NCI-H2227 (cell line): Measurements from ENCODE around the gene EPHA3.

Experiments
- DNase-seq: peaks from one replicate; lab custom pipeline; 2025; ENCODE audit not compliant: unreplicated experiment; lab: John Stamatoyannopoulos, UW

Gene EPHA3

DNA sequence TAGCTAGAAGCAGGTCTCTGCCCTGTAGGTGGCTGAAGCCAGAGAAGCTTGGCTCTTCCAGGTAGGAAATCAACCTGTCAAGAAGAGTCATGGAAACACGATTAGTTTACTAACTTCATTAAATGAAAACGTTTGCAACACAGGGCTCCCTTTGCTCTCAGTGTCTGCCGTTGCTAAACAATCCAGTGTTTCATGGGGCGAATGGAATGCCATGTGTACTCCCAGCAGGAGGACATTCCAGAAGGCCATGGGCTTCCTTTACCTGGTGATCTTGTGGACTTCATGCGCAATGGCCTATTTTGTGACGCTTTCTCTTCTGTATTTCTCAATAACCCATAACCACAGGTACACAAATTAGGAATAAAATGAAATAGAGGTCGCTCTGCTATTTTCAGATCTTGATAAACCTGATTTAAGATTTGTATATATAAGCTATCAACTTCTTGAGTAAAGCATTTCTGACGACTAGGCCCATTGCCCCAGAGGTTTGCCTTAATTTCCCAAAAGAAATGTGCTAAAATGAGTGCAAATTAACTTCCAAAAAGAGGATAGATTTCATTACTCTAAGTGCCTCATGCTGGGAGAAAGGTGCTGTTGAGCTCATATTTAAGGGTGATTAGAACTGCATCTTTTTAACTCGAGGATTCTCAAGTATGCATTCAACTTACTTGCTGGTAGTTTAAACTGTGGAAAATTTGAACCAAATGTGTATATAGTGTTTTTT is 171.0 kb downstream of the EPHA3 start:
- DNase-seq, result no peak

DNA sequence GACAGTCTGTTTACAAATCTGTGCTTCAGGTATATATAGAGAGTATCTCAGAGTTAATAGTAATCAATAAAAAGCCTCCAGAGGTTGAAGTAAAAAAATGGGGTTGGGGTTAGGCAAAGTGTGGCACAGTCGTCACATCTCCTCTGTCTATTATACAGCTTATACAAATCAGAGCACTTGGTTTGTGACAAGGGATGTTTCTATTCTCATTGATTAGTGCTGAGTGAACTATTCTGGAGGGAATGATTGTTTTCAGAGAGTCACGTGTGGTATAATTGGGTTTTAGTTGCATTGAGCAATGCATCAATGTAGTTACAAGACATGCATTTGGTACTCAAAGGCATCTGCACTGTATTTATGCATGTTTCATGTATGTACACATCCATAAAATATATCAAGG is 172.9 kb downstream of the EPHA3 start:
- DNase-seq, result no peak

- no peak for DNase-seq
Observed at GRCh38 chr3:89280822-89281365, 173.5 kb downstream of the EPHA3 start.

DNA sequence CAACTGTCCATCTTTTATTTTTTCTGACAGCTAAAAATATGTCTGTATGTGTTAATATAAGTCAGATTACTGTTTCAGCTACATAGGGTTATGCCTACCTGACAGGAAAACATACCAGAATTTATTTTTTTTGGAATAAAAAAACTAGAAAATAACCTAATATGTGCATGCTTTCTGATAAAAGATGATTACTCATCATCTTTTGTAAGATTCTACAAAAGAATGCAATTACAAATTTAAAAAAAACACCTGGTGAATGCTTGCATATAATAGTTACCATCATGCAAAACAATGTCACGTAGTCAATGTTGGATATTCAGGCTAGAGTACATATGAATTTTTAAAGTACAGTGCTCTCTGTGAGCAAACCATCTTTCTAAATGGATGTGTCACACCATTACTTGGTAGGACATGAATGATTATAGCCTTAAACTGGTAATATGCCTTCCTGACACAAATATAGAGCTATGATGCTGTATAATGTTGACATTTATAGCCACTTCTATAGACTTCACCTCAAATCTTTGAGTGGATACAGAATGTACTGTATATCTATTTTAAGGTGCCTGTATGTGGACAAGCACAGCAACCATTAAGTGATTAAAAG is 180.6 kb downstream of the EPHA3 start:
- DNase-seq, result no peak

DNA sequence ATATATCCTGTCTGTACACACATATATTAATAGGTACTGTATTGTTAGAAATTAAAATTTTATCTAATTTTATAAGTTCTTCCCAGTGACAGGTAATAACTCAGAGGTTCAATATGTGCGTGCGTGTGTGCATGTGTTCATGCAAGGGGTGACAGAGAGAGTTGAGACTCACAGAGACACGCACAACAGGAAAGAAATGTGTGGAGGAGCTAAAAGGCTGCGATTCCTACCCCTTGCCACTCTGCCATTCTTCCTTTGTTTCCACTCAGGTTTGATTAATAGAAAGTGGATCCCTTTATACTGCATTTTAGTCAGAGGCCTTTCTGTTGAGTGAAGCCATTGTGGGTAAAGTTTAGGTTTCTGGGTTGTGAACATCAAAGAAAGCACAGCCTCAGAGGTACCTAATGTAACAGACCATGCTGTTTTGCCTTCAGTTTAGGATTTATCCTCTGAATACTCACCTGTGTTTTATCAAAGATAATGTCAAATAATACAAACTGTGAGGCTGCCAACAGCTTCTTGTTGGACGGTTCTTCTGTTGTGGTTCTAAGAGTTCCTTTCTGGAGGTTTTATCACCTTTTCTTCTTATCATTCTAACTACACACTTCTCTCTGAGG is 182.3 kb downstream of the EPHA3 start:
- DNase-seq, result no peak

DNA sequence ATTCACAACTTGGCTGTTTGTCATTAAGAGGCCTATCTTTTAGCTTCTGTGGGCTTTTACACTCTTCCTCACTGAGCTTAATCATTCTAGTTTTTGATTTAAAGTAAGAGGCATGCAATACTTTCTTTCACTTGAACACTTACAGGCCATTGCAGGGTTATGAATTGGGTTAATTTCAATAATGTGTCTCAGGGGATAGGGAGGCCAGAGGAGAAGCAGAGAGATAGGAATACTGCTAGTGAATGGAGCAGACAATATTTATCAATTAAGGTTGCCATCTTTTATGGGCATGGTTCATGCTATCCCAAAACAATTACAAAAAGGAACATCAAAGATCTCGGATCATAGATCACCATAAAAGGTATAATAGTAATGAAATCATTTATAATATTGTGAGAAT is 189.8 kb downstream of the EPHA3 start:
- no peak for DNase-seq

DNA sequence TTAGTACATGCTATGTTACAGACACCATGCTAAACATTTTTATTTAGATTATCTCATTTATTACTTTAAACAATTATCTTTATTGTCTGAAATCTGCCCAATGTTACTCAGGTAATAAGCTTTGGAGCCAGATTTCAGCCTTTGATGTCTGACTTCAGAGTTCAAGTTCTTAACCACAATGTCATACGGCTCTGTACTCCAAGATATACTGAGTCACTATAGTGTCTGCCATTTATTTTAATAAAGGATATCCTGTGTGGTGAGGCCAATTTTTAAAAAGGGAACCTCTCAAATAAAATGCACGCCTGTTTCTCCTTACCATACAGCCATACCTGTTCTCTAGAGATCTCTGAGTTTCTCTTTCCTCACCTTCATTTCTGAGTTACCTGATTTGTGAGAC is 193.1 kb downstream of the EPHA3 start:
- DNase-seq, result no peak

DNA sequence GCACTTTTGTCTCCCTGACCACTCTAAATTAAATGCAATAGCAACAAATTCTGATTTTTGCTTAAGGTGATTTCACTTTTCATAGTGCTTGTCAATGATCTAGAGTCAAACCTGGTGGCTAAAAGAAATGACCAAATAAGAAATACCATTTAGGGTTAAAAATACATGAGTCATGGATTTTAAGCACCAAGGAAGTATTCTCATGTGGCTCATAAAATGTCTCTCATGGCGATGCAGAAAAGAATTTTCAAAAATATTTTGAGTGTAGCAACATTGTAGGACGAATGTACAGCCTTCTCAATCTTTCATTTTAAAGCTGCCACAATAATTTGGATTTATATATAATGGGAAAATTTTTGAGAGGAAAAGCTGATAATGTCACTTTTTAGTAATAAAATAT is 193.6 kb downstream of the EPHA3 start:
- no peak for DNase-seq

- DNase-seq, result no peak
Observed at GRCh38 chr3:89303701-89304100, 196.3 kb downstream of the EPHA3 start.

- DNase-seq, result no peak
Observed at GRCh38 chr3:89306540-89306939, 199.1 kb downstream of the EPHA3 start.

GRCh38 chr3:89311581-89311980 is 204.2 kb downstream of the EPHA3 start:
- DNase-seq, result no peak

DNA sequence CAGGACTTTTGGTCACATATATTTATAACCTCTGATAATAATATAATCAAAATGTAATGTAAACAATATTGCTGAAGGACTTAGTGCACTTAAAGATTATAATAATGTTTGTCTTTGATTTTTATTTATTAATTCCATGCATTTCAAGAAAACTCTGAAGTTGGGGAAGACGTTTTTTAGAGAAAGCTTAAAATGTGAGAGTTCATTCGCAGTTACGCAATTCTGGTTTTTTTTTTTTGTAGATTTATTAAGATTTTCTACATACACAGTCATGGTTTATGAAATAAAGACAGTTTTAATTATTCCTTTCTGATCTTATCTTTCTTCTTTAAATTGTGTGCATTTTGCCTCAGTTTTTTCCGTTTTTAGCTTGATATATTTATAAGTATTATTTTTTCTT is 204.7 kb downstream of the EPHA3 start:
- DNase-seq, result no peak

DNA sequence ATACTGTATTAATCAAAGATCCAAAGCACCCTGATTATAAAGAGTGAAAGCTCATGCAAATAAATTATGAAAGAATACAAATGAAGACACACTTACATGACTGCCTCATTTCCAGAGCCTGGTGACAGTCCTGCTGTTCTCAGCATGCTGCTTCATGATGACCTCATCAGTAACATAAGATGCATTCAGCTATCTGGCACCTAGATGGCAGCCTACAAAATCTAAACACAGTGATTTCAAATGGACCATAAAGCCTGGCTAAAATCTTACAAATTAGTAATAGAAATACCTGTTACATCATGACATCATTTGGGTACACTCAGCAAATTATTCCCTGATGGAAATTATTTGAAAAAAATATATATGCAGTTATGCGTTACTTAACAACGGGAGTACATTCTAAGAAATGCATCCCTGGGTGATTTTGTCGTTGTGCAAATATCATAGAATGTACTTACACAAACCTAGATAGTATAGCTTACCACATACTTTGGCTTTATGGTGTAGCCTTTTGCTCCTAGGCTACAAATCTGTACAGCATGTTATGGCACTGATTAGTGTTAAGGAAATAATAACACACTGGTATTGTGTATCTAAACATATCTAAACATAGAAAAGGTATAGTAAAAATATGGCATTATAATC is 207.2 kb downstream of the EPHA3 start:
- DNase-seq, result no peak

DNA sequence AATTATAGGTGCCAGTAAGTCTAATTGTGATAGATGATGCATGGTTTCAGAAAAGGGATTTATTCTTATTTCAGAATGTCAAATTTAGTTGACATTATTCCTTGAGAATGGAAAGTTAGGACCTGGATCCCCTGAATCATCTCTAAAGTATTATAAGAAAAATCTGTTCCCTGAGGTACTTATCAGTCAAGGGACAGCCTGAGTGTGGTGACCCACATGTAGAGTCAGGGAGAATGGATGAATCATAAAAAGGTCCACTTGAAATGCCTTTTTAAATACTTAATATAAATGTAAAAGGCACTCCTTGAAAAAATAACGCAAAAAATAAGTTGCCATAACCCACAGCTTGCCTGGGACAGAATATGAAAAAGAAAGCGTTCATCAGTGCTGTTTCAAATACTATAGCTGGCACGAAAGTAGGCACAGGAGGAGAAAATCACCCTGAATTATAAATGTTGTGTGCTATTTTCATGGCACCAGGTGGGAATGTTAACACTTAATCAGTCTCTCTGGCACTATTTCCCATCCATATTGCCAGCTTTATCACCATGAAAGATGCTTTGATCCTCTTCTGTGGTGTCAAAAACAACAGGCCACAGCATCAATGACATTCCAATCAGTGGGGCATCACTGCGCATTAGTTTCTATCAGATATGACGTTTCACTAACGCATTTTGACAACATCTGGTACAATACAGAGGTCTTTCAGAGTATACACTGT is 208.5 kb downstream of the EPHA3 start:
- no peak for DNase-seq

DNA sequence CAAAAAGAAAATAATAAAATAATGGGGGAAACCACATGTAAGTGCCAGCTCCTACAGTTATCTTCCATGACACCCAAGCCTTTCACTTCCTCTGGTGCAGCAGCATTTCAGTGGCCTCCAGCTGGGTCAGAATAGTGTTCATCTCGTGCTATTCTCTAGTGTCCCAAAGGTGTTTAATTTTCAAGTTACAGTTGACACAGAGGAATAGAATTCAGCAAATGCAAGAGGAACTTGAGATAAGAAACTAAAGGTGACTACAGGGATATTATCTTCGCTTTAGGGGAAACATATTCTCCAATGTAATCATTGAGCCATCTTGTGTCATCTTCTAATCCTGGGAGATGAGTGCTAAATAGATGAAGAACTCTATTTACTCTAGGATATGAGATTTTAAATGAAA is 212.8 kb downstream of the EPHA3 start:
- DNase-seq, result no peak

- no peak for DNase-seq
Observed at GRCh38 chr3:89326997-89327396, 219.6 kb downstream of the EPHA3 start.

GRCh38 chr3:89332386-89332785 is 225.0 kb downstream of the EPHA3 start:
- DNase-seq, result no peak

DNA sequence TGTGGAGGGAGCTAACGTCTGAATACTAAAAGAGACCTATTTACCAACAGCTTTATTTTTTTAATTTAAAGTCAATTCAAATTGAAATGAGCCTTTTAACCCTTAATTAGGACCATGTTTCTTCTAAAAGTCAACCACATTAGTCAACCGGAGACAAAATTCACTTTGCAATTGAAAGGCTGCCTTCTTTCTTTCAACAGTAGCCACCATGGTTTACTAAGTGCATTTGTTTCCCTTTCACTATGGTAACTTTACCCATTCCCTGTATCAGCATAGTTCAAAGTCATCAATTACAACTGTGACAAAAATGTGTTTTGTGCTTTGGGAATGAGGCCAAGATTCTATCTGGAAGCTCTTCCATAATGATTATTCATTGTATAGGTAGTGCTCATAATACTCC is 225.4 kb downstream of the EPHA3 start:
- no peak for DNase-seq

DNA sequence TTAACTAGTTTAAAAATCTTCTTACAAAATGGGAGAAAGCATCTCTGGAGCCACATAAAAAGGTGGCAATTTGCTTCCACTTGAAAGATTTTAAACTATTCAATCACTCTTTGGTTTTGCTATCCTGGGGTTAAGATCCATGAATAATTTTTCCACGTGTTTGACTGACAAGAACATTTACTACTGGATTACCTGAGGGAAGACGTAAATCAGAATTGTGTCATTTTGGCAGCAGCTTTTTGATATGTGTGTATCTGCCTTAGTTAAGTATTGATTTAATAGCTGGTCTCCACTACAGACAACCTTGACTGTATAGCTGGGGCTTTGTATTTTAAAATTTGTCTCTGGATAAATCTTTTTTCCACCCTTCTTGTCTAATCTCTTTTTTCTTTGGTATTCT is 228.3 kb downstream of the EPHA3 start:
- no peak for DNase-seq

DNA sequence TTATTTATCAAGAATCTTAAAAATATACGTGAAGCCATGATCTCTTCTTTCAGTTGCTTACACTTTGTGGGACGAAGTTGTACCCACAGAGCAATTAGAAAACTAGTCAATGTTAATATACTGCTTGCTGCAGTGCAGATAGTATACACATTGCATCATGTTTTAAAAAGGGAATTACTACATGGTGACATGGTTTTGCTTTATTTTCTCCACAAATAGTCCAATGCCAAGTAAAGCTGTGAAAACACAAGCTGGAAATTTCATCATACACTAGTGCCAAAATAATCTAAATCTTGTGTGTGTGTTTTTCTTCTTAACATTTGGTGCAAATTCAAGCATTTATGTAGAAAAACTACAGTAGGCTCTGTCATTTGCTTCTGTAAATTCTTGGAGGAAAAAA is 233.0 kb downstream of the EPHA3 start:
- DNase-seq, result no peak

GRCh38 chr3:89344076-89344475 is 236.7 kb downstream of the EPHA3 start:
- no peak for DNase-seq
